Measurements from ENCODE around the gene RDH11.

Gene RDH11

DNA sequence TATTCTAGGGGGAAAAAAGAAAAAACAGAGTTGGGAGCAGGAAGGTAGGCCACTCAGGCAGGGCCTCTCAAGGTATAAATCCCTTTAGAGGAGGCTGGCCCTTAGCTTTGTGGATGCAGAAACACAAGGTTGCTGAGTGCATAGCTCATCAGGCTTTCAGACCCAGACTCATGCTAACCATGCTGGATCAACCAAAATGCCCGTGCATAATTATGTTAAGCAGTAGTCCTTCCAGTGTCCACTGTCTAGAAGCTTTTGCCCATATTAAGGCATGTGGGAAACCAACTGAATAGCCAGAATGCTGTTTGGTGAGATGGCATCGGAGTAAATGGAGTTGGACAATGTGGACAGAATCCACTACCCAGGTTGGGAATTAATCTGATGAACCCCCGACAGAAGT lies 56.9 kb downstream of the RDH11 start:
- TF ChIP-seq, protein P1, sequence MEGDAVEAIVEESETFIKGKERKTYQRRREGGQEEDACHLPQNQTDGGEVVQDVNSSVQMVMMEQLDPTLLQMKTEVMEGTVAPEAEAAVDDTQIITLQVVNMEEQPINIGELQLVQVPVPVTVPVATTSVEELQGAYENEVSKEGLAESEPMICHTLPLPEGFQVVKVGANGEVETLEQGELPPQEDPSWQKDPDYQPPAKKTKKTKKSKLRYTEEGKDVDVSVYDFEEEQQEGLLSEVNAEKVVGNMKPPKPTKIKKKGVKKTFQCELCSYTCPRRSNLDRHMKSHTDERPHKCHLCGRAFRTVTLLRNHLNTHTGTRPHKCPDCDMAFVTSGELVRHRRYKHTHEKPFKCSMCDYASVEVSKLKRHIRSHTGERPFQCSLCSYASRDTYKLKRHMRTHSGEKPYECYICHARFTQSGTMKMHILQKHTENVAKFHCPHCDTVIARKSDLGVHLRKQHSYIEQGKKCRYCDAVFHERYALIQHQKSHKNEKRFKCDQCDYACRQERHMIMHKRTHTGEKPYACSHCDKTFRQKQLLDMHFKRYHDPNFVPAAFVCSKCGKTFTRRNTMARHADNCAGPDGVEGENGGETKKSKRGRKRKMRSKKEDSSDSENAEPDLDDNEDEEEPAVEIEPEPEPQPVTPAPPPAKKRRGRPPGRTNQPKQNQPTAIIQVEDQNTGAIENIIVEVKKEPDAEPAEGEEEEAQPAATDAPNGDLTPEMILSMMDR (IDR thresholded peaks at IDR 0.05; ENCODE audit: borderline replicate concordance, insufficient read depth, low read depth, low read length), result no peak
- no peak overlapping the region for H3K4me3 ChIP-seq (ENCODE audit: low read depth, low read length)

DNA sequence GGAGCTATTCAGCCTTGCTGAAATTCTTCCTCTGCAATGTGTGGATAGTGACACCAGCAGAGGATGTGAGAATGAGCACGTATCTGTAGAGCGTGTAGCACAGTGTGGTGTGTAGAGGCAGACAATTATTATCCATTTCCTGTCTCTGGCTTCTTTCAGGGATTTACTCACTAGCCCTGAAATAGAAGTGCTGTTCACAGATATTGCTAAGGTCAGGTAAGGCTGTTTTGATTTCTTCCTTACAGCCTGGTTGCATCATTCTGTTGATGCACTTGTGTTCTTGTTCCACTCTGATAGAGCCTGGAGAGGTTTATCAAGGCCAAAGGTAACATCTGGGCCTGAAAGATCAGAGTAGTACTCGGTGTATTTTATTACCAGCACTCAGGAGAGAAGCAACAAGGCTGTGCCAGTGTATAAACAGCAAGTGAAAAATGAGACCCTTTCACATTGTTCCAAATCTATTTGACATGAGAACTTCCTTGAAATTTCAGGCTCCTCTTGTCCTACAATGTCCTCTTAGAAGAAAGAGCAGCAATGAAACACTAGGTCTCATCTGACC lies 59.1 kb downstream of the RDH11 start:
- TF ChIP-seq, protein P1 (IDR thresholded peaks at IDR 0.05; ENCODE audit: borderline replicate concordance, insufficient read depth, low read depth, low read length), result no peak
- H3K4me3 ChIP-seq (ENCODE audit: low read depth, low read length), result no peak overlapping the region

DNA sequence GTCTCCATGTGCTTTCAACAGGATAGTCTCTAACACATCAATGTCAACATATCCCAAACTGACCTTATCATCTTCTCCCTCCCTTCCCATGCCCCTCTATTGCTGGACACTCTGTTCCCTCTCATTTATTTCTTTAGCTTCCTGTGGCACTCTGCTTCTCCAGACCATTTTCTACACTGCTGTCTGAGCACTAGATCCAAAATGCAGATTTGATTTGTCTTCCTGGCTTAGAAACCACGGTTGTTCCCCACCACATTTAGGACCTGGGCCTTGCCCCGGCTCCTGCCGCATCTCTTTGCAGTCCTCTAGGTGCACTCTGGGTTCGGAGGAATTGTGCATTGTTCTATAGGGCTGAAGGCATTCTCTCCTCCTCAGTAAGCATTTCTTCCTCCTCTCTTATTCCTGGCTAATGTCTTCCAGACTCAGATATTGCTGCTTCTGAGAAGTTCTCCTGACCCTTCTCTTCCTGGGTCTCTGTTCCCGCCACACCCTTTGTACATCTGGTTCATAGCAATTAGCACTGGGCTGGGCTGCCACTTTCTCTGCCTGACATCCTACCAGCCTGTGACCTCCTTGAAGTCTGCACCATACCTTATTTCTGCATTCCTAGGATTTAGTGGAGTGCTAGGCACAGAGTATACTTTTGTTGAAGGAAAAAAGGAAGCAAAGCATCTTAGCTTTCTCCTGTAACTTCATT lies 62.0 kb downstream of the RDH11 start:
- no peak overlapping the region for H3K4me3 ChIP-seq (ENCODE audit: low read depth, low read length)
- TF ChIP-seq, protein P1 (IDR thresholded peaks at IDR 0.05; ENCODE audit: borderline replicate concordance, insufficient read depth, low read depth, low read length), result no peak

DNA sequence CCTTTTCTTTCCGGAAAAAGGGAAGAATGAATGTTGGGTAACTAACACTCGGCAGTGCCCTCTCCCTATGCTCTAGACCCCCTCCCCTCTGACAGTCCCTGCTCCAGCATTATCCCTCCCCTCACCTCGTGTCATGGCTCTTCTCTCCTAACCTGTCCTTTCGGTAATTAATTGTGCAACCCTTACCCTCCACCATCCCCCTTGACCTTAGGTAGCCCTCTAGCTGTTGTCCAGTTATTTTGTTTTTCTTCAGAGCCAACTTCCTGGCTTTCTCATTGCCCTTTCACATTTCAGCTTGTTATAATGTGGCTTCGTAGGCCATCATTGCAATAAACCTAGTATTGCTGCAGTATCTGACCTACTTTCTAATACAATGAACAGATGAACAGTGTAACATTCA lies 64.6 kb downstream of the RDH11 start:
- H3K4me3 ChIP-seq (ENCODE audit: low read depth, low read length), result no peak overlapping the region
- TF ChIP-seq, protein P1 (IDR thresholded peaks at IDR 0.05; ENCODE audit: borderline replicate concordance, insufficient read depth, low read depth, low read length), result no peak

DNA sequence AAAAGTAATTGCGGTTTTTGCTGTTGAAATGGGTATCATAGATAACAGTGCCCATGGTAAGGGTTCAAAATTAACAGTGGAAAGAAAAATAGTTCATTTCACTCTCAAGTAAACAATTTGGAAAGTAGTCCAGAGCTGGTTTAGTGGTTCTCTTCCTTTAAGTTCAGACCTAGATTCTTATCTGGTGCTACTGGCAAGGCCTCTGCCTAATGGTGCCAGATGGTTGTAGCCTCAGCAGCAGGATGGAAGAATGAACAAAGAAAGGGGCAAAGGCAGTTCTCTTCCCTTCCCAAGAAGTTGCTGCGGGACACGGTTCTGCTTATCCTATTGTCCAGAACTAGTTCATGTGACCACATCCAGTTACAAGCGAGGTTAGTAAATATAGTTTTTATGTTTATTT lies 65.4 kb downstream of the RDH11 start:
- no peak overlapping the region for H3K4me3 ChIP-seq (ENCODE audit: low read depth, low read length)
- TF ChIP-seq, protein P1 (IDR thresholded peaks at IDR 0.05; ENCODE audit: borderline replicate concordance, insufficient read depth, low read depth, low read length), result no peak

DNA sequence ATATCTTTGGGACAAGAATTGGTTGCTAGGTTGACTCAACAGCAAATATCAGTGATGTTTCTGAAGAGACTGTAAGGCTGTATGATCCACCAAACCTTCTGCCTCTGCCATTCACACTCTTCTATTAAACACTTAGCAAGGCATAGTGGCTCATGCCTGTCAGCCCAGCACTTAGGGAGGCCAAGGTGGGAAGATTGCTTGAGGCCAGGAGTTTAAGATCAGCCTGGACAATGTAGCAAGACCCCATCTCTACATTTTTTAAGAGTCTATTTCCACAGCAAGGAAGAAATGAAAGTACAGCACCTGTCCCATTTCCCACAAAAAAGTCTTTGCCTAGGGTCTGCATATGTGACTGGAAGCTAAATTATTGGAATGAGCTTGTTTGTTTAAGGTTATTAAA lies 68.0 kb downstream of the RDH11 start:
- TF ChIP-seq, protein P1 (IDR thresholded peaks at IDR 0.05; ENCODE audit: borderline replicate concordance, insufficient read depth, low read depth, low read length), result no peak
- H3K4me3 ChIP-seq (ENCODE audit: low read depth, low read length), result no peak overlapping the region

Data from GM12875 (cell line).